GM08714 (cell line): Measurements from ENCODE around the gene TOGARAM1.
A peak's percentile ranks its signal among the peaks of the same experiment; 100 is the strongest.

Experiments
- H3K4me3 ChIP-seq: fragments of 200-500 bp; sonication (Bioruptor generic); 2 replicates; pipeline ENCODE4 v1.5.1; 2014; ENCODE audit warnings: mild to moderate bottlenecking, low read length, inconsistent platforms
- ZNF274 ChIP-seq: IDR thresholded peaks from 2 replicates; pipeline ENCODE4 v1.6.1; 2012; ENCODE audit warnings: mild to moderate bottlenecking, low read depth, low read length

TOGARAM1 gene

GRCh38 chr14:44956866-44957265 lies 5.1 kb upstream of the TOGARAM1 start:
- no peak overlapping the region for H3K4me3 ChIP-seq
- no peak for TF ChIP-seq ZNF274

- no peak for TF ChIP-seq ZNF274
- peak overlapping the region; percentile 90; the same call in 1 of the 2 replicates for H3K4me3 ChIP-seq
These were observed 2.5 kb upstream of the TOGARAM1 start for GRCh38 chr14:44959538-44959937.

GRCh38 chr14:44960146-44960545 lies 1.8 kb upstream of the TOGARAM1 start:
- no peak for TF ChIP-seq ZNF274
- peak overlapping the region; percentile 90; the same call in 1 of the 2 replicates for H3K4me3 ChIP-seq

- TF ChIP-seq ZNF274 = no peak
- H3K4me3 ChIP-seq = peak overlapping the region; percentile 90
These were observed 1.3 kb upstream of the TOGARAM1 start for GRCh38 chr14:44960646-44961045.

- TF ChIP-seq ZNF274 = no peak
- H3K4me3 ChIP-seq = peak overlapping the region; percentile 90
These were observed 838 bp upstream of the TOGARAM1 start for GRCh38 chr14:44961151-44961553.

- TF ChIP-seq ZNF274 = no peak
- peak overlapping the region; percentile 76 for H3K4me3 ChIP-seq
These were observed 499 bp downstream of the TOGARAM1 start for GRCh38 chr14:44962334-44963043.

GRCh38 chr14:44963044-44963528 lies 1.1 kb downstream of the TOGARAM1 start:
- no peak for TF ChIP-seq ZNF274
- peak overlapping the region; percentile 76 for H3K4me3 ChIP-seq

GRCh38 chr14:44963775-44964380 lies 1.9 kb downstream of the TOGARAM1 start:
- H3K4me3 ChIP-seq = peak overlapping the region; percentile 76
- TF ChIP-seq ZNF274 = no peak

GRCh38 chr14:44966601-44967336 lies 4.8 kb downstream of the TOGARAM1 start:
- peak overlapping the region; percentile 53 for H3K4me3 ChIP-seq
- no peak for TF ChIP-seq ZNF274

- TF ChIP-seq ZNF274 = no peak
- H3K4me3 ChIP-seq = no peak overlapping the region
These were observed 6.7 kb downstream of the TOGARAM1 start for GRCh38 chr14:44968714-44969113.

- H3K4me3 ChIP-seq = no peak overlapping the region
- no peak for TF ChIP-seq ZNF274
These were observed 8.9 kb downstream of the TOGARAM1 start for GRCh38 chr14:44970907-44971306.

- no peak overlapping the region; the same call in 1 of the 2 replicates for H3K4me3 ChIP-seq
- no peak for TF ChIP-seq ZNF274
These were observed 9.5 kb downstream of the TOGARAM1 start for GRCh38 chr14:44971459-44971858.

- no peak overlapping the region for H3K4me3 ChIP-seq
- TF ChIP-seq ZNF274 = no peak
These were observed 17.3 kb downstream of the TOGARAM1 start for GRCh38 chr14:44979273-44979672.

GRCh38 chr14:44979740-44980356 lies 17.9 kb downstream of the TOGARAM1 start:
- no peak overlapping the region for H3K4me3 ChIP-seq
- TF ChIP-seq ZNF274 = no peak
